ENCODE data around the gene PDF. TPM values are rescaled to one million over a fixed set of nuclear protein-coding genes. Genes with fewer than 3 reads are reported as not detected.
A peak's percentile ranks its signal among the peaks of the same experiment; 100 is the strongest.

Gene PDF
- total and polyA plus RNA-seq, 2 of the 13 experiments (the other 11 are each of a cell fraction or from before 2014, with no cell fraction given) = 12.4 to 48.8 TPM

GRCh38 chr16:69326172-69326873 lies 4.1 kb downstream of the PDF start (continued):
- no peak; the same call in 1 of the 2 replicates for TF ChIP-seq ZBTB4 (CRISPR knock-in tag; IDR thresholded peaks at IDR 0.05; ENCODE audit: borderline replicate concordance)
- no peak for TF ChIP-seq PRDM4 (CRISPR knock-in tag; IDR thresholded peaks at IDR 0.05; ENCODE audit: borderline replicate concordance)
- no peak for TF ChIP-seq ZNF550 (CRISPR knock-in tag; IDR thresholded peaks at IDR 0.05; ENCODE audit: borderline replicate concordance)
- 0 out of 2 replicates have a peak, but pooled peaks have one; percentile 83 for TF ChIP-seq ZMAT3 (CRISPR knock-in tag; conservative IDR thresholded peaks at IDR 0.05)
- TF ChIP-seq, protein P1, sequence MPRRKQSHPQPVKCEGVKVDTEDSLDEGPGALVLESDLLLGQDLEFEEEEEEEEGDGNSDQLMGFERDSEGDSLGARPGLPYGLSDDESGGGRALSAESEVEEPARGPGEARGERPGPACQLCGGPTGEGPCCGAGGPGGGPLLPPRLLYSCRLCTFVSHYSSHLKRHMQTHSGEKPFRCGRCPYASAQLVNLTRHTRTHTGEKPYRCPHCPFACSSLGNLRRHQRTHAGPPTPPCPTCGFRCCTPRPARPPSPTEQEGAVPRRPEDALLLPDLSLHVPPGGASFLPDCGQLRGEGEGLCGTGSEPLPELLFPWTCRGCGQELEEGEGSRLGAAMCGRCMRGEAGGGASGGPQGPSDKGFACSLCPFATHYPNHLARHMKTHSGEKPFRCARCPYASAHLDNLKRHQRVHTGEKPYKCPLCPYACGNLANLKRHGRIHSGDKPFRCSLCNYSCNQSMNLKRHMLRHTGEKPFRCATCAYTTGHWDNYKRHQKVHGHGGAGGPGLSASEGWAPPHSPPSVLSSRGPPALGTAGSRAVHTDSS (CRISPR knock-in tag; conservative IDR thresholded peaks at IDR 0.05) = no peak
- TF ChIP-seq KDM2A (CRISPR knock-in tag; IDR thresholded peaks at IDR 0.05; ENCODE audit: borderline replicate concordance, low read depth) = peak; percentile 66; the same call in 1 of the 2 replicates
- TF ChIP-seq ZNF569 (CRISPR knock-in tag; IDR thresholded peaks at IDR 0.05; ENCODE audit: borderline replicate concordance) = no peak
- no peak for TF ChIP-seq NR2F2 (IDR thresholded peaks at IDR 0.05; ENCODE audit: borderline replicate concordance, low read depth)
- TF ChIP-seq ZNF441 (CRISPR knock-in tag; IDR thresholded peaks at IDR 0.05; ENCODE audit: borderline replicate concordance) = peak; percentile 73; the same call in 1 of the 2 replicates
- TF ChIP-seq SOX13 (IDR thresholded peaks at IDR 0.05) = no peak
- TF ChIP-seq SOX13 (CRISPR knock-in tag; conservative IDR thresholded peaks at IDR 0.05 in 1 of 2, IDR thresholded peaks at IDR 0.05 in 1 of 2) = peak in 1 of 2 experiments; percentile 61; a peak in 2 of 4 replicates
- TF ChIP-seq HOXA3 (CRISPR knock-in tag; IDR thresholded peaks at IDR 0.05) = peak; percentile 89
- TF ChIP-seq STAT5B (CRISPR knock-in tag; IDR thresholded peaks at IDR 0.05) = no peak
- TF ChIP-seq ZNF644 (CRISPR knock-in tag; IDR thresholded peaks at IDR 0.05; ENCODE audit: low read depth) = peak; percentile 100
- TF ChIP-seq CSRNP1 (CRISPR knock-in tag; IDR thresholded peaks at IDR 0.05) = no peak
- TF ChIP-seq NFYC (CRISPR knock-in tag; IDR thresholded peaks at IDR 0.05) = no peak
- no peak for TF ChIP-seq RFXAP (CRISPR knock-in tag; IDR thresholded peaks at IDR 0.05; ENCODE audit: borderline replicate concordance)
- TF ChIP-seq CCDC6 (CRISPR knock-in tag; IDR thresholded peaks at IDR 0.05) = peak; percentile 44; the same call in 1 of the 2 replicates
- peak; percentile 52; the same call in 1 of the 2 replicates for TF ChIP-seq MEIS1 (CRISPR knock-in tag; IDR thresholded peaks at IDR 0.05; ENCODE audit: borderline replicate concordance)
- TF ChIP-seq PLRG1 (conservative IDR thresholded peaks at IDR 0.05) = no peak
